Gastroesophageal sphincter (tissue), 4 donors: ENCODE results near the gene RGPD3. TPM values are rescaled to one million over a fixed set of nuclear protein-coding genes. Genes with fewer than 3 reads are reported as not detected.

Source experiments
- ATAC-seq: fragments of 150-250 bp; one replicate; pipeline ENCODE4 v1.9.1; 2016; ENCODE audit warnings: mild to moderate bottlenecking, moderate library complexity
- H3K27ac ChIP-seq, 4 donors: fragments of 200-600 bp; sonication (generic) in 3 of 4; 1 replicate in 3 of 4; 2 replicates in 1 of 4; pipeline ENCODE4 v1.5.1; 2016 to 2019
- H3K27me3 ChIP-seq: fragments of 200-600 bp; sonication (generic); one replicate; pipeline ENCODE4 v1.5.1; 2019
- H3K36me3 ChIP-seq, 2 donors: fragments of 200-600 bp; sonication (generic); one replicate each; pipeline ENCODE4 v1.5.1; 2019; ENCODE audit warnings: control low read depth in 1 of 2
- H3K4me1 ChIP-seq, 3 donors: fragments of 200-600 bp; sonication (generic); 1 replicate in 2 of 3; 2 replicates in 1 of 3; pipeline ENCODE4 v1.5.1; 2016 to 2019; ENCODE audit warnings: control low read depth in 2 of 3
- H3K4me3 ChIP-seq, 2 donors: fragments of 200-600 bp; sonication (generic); one replicate each; pipeline ENCODE4 v1.5.1; 2019; ENCODE audit warnings: mild to moderate bottlenecking in 1 of 2, moderate library complexity in 1 of 2
- H3K9me3 ChIP-seq, 3 donors: fragments of 200-600 bp; sonication (generic); one replicate each; pipeline ENCODE4 v1.5.1; 2017 to 2019; ENCODE audit warnings: control low read depth in 2 of 3
- CTCF ChIP-seq, 4 experiments: fragments of 200-600 bp in 2 of 4; fragments of 450-650 bp in 2 of 4; sonication (generic) in 1 of 4; IDR thresholded peaks; one replicate each; pipeline ENCODE4 v1.5.1; 2017 to 2019; ENCODE audit warnings: antibody characterized with exemption in 4 of 4, mild to moderate bottlenecking in 2 of 4, moderate library complexity in 2 of 4
- EP300 ChIP-seq: sonication (generic); formaldehyde crosslinking; IDR thresholded peaks from one replicate; pipeline ENCODE4 v1.6.1; 2017; ENCODE audit warnings: antibody characterized with exemption, mild to moderate bottlenecking
- POLR2A ChIP-seq, 2 donors: fragments of 450-650 bp; IDR thresholded peaks; one replicate each; pipeline ENCODE4 v1.6.1; 2017; ENCODE audit warnings: antibody characterized with exemption in 2 of 2, mild to moderate bottlenecking in 2 of 2, moderate library complexity in 1 of 2
- POLR2AphosphoS5 ChIP-seq: sonication (generic); formaldehyde crosslinking; IDR thresholded peaks from one replicate; pipeline ENCODE4 v1.6.1; 2017; ENCODE audit warnings: antibody characterized with exemption
- WGBS, 2 donors: methylation state at CpG; one replicate each; pipeline ENCODE4 v1.1.5; 2018; ENCODE audit warnings: low coverage in 1 of 2; 5-methylcytosine and 5-hydroxymethylcytosine counted together
- total RNA-seq, 4 donors: library from RNA; depleted of rRNA; stranded (reverse); fragments of >200 nt; gene quantifications; one replicate each; pipeline ENCODE4 v1.1.0, GENCODE V29; 2016

The RGPD3 gene
- total RNA-seq, 4 donors from 2014 or later, result 0.40 to 1.1 (median 0.70) TPM

GRCh38 chr2:106366204-106366885, 101.9 kb downstream of the RGPD3 start:
- 56 to 87% methylated on average over 8 to 12 of the region's 12 CpGs for WGBS, 2 donors
- H3K4me1 ChIP-seq, result no peaks in the 10 kb centered on the region

GRCh38 chr2:106363791-106364190, 104.4 kb downstream of the RGPD3 start:
- ATAC-seq, result no peak
- no peaks in the 10 kb centered on the region for H3K4me1 ChIP-seq

More at GRCh38 chr2:106366204-106366885, 101.9 kb downstream of the RGPD3 start:
- no peak for TF ChIP-seq POLR2A (IDR thresholded peaks at IDR 0.05)
- TF ChIP-seq EP300, result no peak
- no peak for TF ChIP-seq POLR2AphosphoS5
- TF ChIP-seq CTCF (IDR thresholded peaks at IDR 0.05), result no peak
- Histone ChIP-seq H3K9me3 (no peaks in the 10 kb centered on the region), H3K4me3 (no peak overlapping the region), H3K27me3 (no peaks in the 10 kb centered on the region), H3K27ac (no peak overlapping the region), H3K36me3 (no peaks in the 10 kb centered on the region)
- ATAC-seq, result no peak

GRCh38 chr2:106362789-106363188, 105.4 kb downstream of the RGPD3 start:
- Histone ChIP-seq H3K9me3 (no peaks in the 10 kb centered on the region), H3K4me3 (no peak overlapping the region), H3K27ac (no peak overlapping the region), H3K36me3 (no peaks in the 10 kb centered on the region), H3K4me1 (no peaks in the 10 kb centered on the region), H3K27me3 (no peaks in the 10 kb centered on the region)
- ATAC-seq, result no peak
- TF ChIP-seq CTCF (IDR thresholded peaks at IDR 0.05), result no peak
- no peak for TF ChIP-seq POLR2AphosphoS5
- TF ChIP-seq EP300, result no peak
- no peak for TF ChIP-seq POLR2A (IDR thresholded peaks at IDR 0.05)
- WGBS, 2 donors, result 0% methylated on average over 1 of the region's 1 CpG

More at GRCh38 chr2:106363791-106364190, 104.4 kb downstream of the RGPD3 start:
- no peaks in the 10 kb centered on the region for H3K9me3 ChIP-seq
- no peaks in the 10 kb centered on the region for H3K27me3 ChIP-seq
- H3K27ac ChIP-seq, result no peak overlapping the region
- H3K4me3 ChIP-seq, result no peak overlapping the region
- no peaks in the 10 kb centered on the region for H3K36me3 ChIP-seq
- 67 to 93% methylated on average over 1 to 2 of the region's 2 CpGs for WGBS, 2 donors
- TF ChIP-seq POLR2AphosphoS5 (no peak), EP300 (no peak), CTCF (IDR thresholded peaks at IDR 0.05) (no peak), POLR2A (IDR thresholded peaks at IDR 0.05) (no peak)

GRCh38 chr2:106359512-106359911, 108.7 kb downstream of the RGPD3 start:
- ATAC-seq, result no peak
- Histone ChIP-seq H3K27ac (no peak overlapping the region), H3K4me1 (no peaks in the 10 kb centered on the region), H3K4me3 (no peak overlapping the region), H3K27me3 (no peaks in the 10 kb centered on the region), H3K9me3 (no peaks in the 10 kb centered on the region), H3K36me3 (no peaks in the 10 kb centered on the region)
- TF ChIP-seq CTCF (IDR thresholded peaks at IDR 0.05) (no peak), POLR2AphosphoS5 (no peak), EP300 (no peak), POLR2A (IDR thresholded peaks at IDR 0.05) (no peak)
- 80 to 100% methylated on average over 1 of the region's 7 CpGs for WGBS, 2 donors

GRCh38 chr2:106358521-106358920, 109.7 kb downstream of the RGPD3 start:
- Histone ChIP-seq H3K27ac (no peak overlapping the region), H3K4me1 (no peaks in the 10 kb centered on the region), H3K36me3 (no peaks in the 10 kb centered on the region), H3K9me3 (no peaks in the 10 kb centered on the region), H3K27me3 (no peaks in the 10 kb centered on the region), H3K4me3 (no peak overlapping the region)
- 28 to 38% methylated on average over 6 of the region's 6 CpGs for WGBS, 2 donors
- no peak for ATAC-seq
- TF ChIP-seq POLR2AphosphoS5 (no peak), CTCF (IDR thresholded peaks at IDR 0.05) (no peak), POLR2A (IDR thresholded peaks at IDR 0.05) (no peak), EP300 (no peak)
